ENCODE data around the gene PLCH2. TPM values are rescaled to one million over a fixed set of nuclear protein-coding genes. Genes with fewer than 3 reads are reported as not detected.
A peak's percentile ranks its signal among the peaks of the same experiment; 100 is the strongest.

The PLCH2 gene
- total and polyA plus RNA-seq, 2 donors (not counting 1 experiment from before 2014, with no cell fraction given): 20.0 to 34.9 TPM

GRCh38 chr1:2522230-2522629 is 46.1 kb downstream of the PLCH2 start:
- no peak for TF ChIP-seq EZH2 (IDR thresholded peaks at IDR 0.05; ENCODE audit: borderline replicate concordance, insufficient read depth, low read depth, low read length, poor library complexity, severe bottlenecking)
- TF ChIP-seq CTCF (IDR thresholded peaks at IDR 0.05): no peak
- H3K4me1 ChIP-seq (ENCODE audit: control insufficient read depth in 2 of 2, insufficient read depth in 2 of 2, low read length in 2 of 2): peaks cover 24 to 29% of the 10 kb centered on the region in 2 donors
- peaks cover 0 to 41% of the 10 kb centered on the region in 2 experiments for H3K36me3 ChIP-seq (replicated peaks in 1 of 2; ENCODE audit: control extremely low read depth in 1 of 2, control insufficient read depth in 1 of 2, extremely low read depth in 1 of 2, insufficient read depth in 2 of 2, low read length in 1 of 2)
- H3K4me3 ChIP-seq (ENCODE audit: control extremely low read depth in 1 of 5, extremely low read depth in 1 of 5, insufficient read depth in 1 of 5, low read depth in 2 of 5, low read length in 4 of 5): no peak overlapping the region
- 95% methylated on average over 5 of the region's 7 CpGs for WGBS (ENCODE audit: insufficient coverage)
- ChIA-PET POLR2A (no interaction called here), CTCF (no interaction called here)
- H2AFZ ChIP-seq (ENCODE audit: insufficient read depth, low read depth, low read length, poor library complexity, severe bottlenecking): no peak overlapping the region
- DNase-seq (no peak), ATAC-seq (ENCODE audit: low read depth) (no peak)
- H4K20me1 ChIP-seq (ENCODE audit: control insufficient read depth, insufficient read depth, low read length, poor library complexity, severe bottlenecking): peaks cover 86% of the 10 kb centered on the region
- no peaks in the 10 kb centered on the region for H3K9me3 ChIP-seq (ENCODE audit: control extremely low read depth in 1 of 3, control insufficient read depth in 2 of 3, insufficient read depth in 1 of 3, low read length in 2 of 3)
- no peak overlapping the region for H3K27ac Mint-ChIP-seq
- H3K9ac ChIP-seq (ENCODE audit: low read length): no peak overlapping the region
- no peak overlapping the region for H3K4me3 Mint-ChIP-seq
- H3K4me1 Mint-ChIP-seq: peaks cover 28% of the 10 kb centered on the region
- intact Hi-C loops (cut with micrococcal nuclease): no loop called here
- no peaks in the 10 kb centered on the region for H3K27me3 ChIP-seq (replicated peaks in 1 of 4; ENCODE audit: control extremely low read depth in 1 of 4, control insufficient read depth in 3 of 4, insufficient read depth in 4 of 4, low read length in 3 of 4)
- no peak overlapping the region for H3K27ac ChIP-seq (ENCODE audit: low read length in 2 of 2)
- H3K4me2 ChIP-seq (replicated peaks; ENCODE audit: low read depth, low read length, poor library complexity, severe bottlenecking): no peak overlapping the region
- H3K79me2 ChIP-seq (ENCODE audit: control insufficient read depth, insufficient read depth, low read length): peaks cover 72% of the 10 kb centered on the region
- H3K27me3 Mint-ChIP-seq: no peaks in the 10 kb centered on the region
- no peaks in the 10 kb centered on the region for H3K9me3 Mint-ChIP-seq (ENCODE audit: insufficient read depth)

GRCh38 chr1:2523191-2523890 is 47.3 kb downstream of the PLCH2 start:
- Mint-ChIP-seq H3K27ac (no peak overlapping the region), H3K4me1 (peaks cover 30% of the 10 kb centered on the region), H3K9me3 (ENCODE audit: insufficient read depth) (no peaks in the 10 kb centered on the region), H3K27me3 (no peaks in the 10 kb centered on the region), H3K4me3 (peak overlapping the region; percentile 16)
- H4K20me1 ChIP-seq (ENCODE audit: control insufficient read depth, insufficient read depth, low read length, poor library complexity, severe bottlenecking): peaks cover 75% of the 10 kb centered on the region
- ATAC-seq (ENCODE audit: low read depth): no peak
- TF ChIP-seq CTCF (IDR thresholded peaks at IDR 0.05) (no peak), EZH2 (IDR thresholded peaks at IDR 0.05; ENCODE audit: borderline replicate concordance, insufficient read depth, low read depth, low read length, poor library complexity, severe bottlenecking) (no peak)
- CTCF ChIA-PET: interaction anchor here (1.0 kb wide), 1 partner anchor 24 kb away, joined by 3 read pairs; no protein-coding TSS in a partner anchor
- H2AFZ ChIP-seq (ENCODE audit: insufficient read depth, low read depth, low read length, poor library complexity, severe bottlenecking): no peak overlapping the region
- peaks cover 0 to 30% of the 10 kb centered on the region in 2 experiments for H3K36me3 ChIP-seq (replicated peaks in 1 of 2; ENCODE audit: control extremely low read depth in 1 of 2, control insufficient read depth in 1 of 2, extremely low read depth in 1 of 2, insufficient read depth in 2 of 2, low read length in 1 of 2)
- no peaks in the 10 kb centered on the region for H3K9me3 ChIP-seq (ENCODE audit: control extremely low read depth in 1 of 3, control insufficient read depth in 2 of 3, insufficient read depth in 1 of 3, low read length in 2 of 3)
- peaks cover 0 to 7% (median 0%) of the 10 kb centered on the region in 4 experiments for H3K27me3 ChIP-seq (replicated peaks in 1 of 4; ENCODE audit: control extremely low read depth in 1 of 4, control insufficient read depth in 3 of 4, insufficient read depth in 4 of 4, low read length in 3 of 4)
- H3K27ac ChIP-seq (ENCODE audit: low read length in 2 of 2): no peak overlapping the region
- 86% methylated on average over 21 of the region's 32 CpGs for WGBS (ENCODE audit: insufficient coverage)
- no peak overlapping the region for H3K4me2 ChIP-seq (replicated peaks; ENCODE audit: low read depth, low read length, poor library complexity, severe bottlenecking)
- DNase-seq: no peak
- H3K4me3 ChIP-seq (ENCODE audit: control extremely low read depth in 1 of 5, extremely low read depth in 1 of 5, insufficient read depth in 1 of 5, low read depth in 2 of 5, low read length in 4 of 5): no peak overlapping the region
- H3K4me1 ChIP-seq (ENCODE audit: control insufficient read depth in 2 of 2, insufficient read depth in 2 of 2, low read length in 2 of 2): peaks cover 24 to 31% of the 10 kb centered on the region in 2 donors
- POLR2A ChIA-PET: no interaction called here
- intact Hi-C loops (cut with micrococcal nuclease): no loop called here
- no peak overlapping the region for H3K9ac ChIP-seq (ENCODE audit: low read length)
- peaks cover 67% of the 10 kb centered on the region for H3K79me2 ChIP-seq (ENCODE audit: control insufficient read depth, insufficient read depth, low read length)

Data from B cell (primary cell).